Measurements from ENCODE around the gene SSTR4.

SSTR4 gene

GRCh38 chr20:23063168-23063567, 28.1 kb downstream of the SSTR4 start:
- no peak for DNase-seq (ENCODE audit: low read depth in 1 of 2, low spot score in 1 of 2)

- no peak for DNase-seq (ENCODE audit: low read depth in 1 of 2, low spot score in 1 of 2)
These were observed 28.5 kb downstream of the SSTR4 start for GRCh38 chr20:23063581-23063980.

GRCh38 chr20:23065266-23066201, 30.4 kb downstream of the SSTR4 start:
- DNase-seq (ENCODE audit: low read depth in 1 of 2, low spot score in 1 of 2) = no peak

- DNase-seq (ENCODE audit: low read depth in 1 of 2, low spot score in 1 of 2) = no peak
These were observed 31.7 kb downstream of the SSTR4 start for GRCh38 chr20:23066772-23067171.

GRCh38 chr20:23068283-23068682, 33.2 kb downstream of the SSTR4 start:
- no peak for DNase-seq (ENCODE audit: low read depth in 1 of 2, low spot score in 1 of 2)

- no peak for DNase-seq (ENCODE audit: low read depth in 1 of 2, low spot score in 1 of 2)
These were observed 34.0 kb downstream of the SSTR4 start for GRCh38 chr20:23069108-23069507.

- no peak for DNase-seq (ENCODE audit: low read depth in 1 of 2, low spot score in 1 of 2)
These were observed 36.3 kb downstream of the SSTR4 start for GRCh38 chr20:23071398-23071797.

GRCh38 chr20:23071996-23072395, 36.9 kb downstream of the SSTR4 start:
- no peak for DNase-seq (ENCODE audit: low read depth in 1 of 2, low spot score in 1 of 2)

GRCh38 chr20:23072892-23073586, 37.9 kb downstream of the SSTR4 start:
- no peak for DNase-seq (ENCODE audit: low read depth in 1 of 2, low spot score in 1 of 2)

GRCh38 chr20:23074052-23074451, 38.9 kb downstream of the SSTR4 start:
- DNase-seq (ENCODE audit: low read depth in 1 of 2, low spot score in 1 of 2) = no peak

- DNase-seq (ENCODE audit: low read depth in 1 of 2, low spot score in 1 of 2) = no peak
These were observed 42.2 kb downstream of the SSTR4 start for GRCh38 chr20:23077277-23077676.

- DNase-seq (ENCODE audit: low read depth in 1 of 2, low spot score in 1 of 2) = no peak
These were observed 43.4 kb downstream of the SSTR4 start for GRCh38 chr20:23078351-23079015.

GRCh38 chr20:23079016-23079351, 43.9 kb downstream of the SSTR4 start:
- DNase-seq (ENCODE audit: low read depth in 1 of 2, low spot score in 1 of 2) = no peak

GRCh38 chr20:23079926-23080325, 44.8 kb downstream of the SSTR4 start:
- no peak for DNase-seq (ENCODE audit: low read depth in 1 of 2, low spot score in 1 of 2)

GRCh38 chr20:23080521-23080920, 45.4 kb downstream of the SSTR4 start:
- DNase-seq (ENCODE audit: low read depth in 1 of 2, low spot score in 1 of 2) = no peak

GRCh38 chr20:23081263-23081819, 46.2 kb downstream of the SSTR4 start:
- no peak for DNase-seq (ENCODE audit: low read depth in 1 of 2, low spot score in 1 of 2)

- no peak for DNase-seq (ENCODE audit: low read depth in 1 of 2, low spot score in 1 of 2)
These were observed 47.9 kb downstream of the SSTR4 start for GRCh38 chr20:23082846-23083552.

- no peak for DNase-seq (ENCODE audit: low read depth in 1 of 2, low spot score in 1 of 2)
These were observed 48.6 kb downstream of the SSTR4 start for GRCh38 chr20:23083553-23084220.

- DNase-seq (ENCODE audit: low read depth in 1 of 2, low spot score in 1 of 2) = no peak
These were observed 49.3 kb downstream of the SSTR4 start for GRCh38 chr20:23084282-23084844.

- no peak for DNase-seq (ENCODE audit: low read depth in 1 of 2, low spot score in 1 of 2)
These were observed 49.8 kb downstream of the SSTR4 start for GRCh38 chr20:23084845-23085365.
